ENCODE data around the gene TGM2. TPM values are rescaled to one million over a fixed set of nuclear protein-coding genes. Genes with fewer than 3 reads are reported as not detected.

Gene TGM2
- total RNA-seq, 4 donors from 2014 or later: 170 to 385 (median 212) TPM

DNA sequence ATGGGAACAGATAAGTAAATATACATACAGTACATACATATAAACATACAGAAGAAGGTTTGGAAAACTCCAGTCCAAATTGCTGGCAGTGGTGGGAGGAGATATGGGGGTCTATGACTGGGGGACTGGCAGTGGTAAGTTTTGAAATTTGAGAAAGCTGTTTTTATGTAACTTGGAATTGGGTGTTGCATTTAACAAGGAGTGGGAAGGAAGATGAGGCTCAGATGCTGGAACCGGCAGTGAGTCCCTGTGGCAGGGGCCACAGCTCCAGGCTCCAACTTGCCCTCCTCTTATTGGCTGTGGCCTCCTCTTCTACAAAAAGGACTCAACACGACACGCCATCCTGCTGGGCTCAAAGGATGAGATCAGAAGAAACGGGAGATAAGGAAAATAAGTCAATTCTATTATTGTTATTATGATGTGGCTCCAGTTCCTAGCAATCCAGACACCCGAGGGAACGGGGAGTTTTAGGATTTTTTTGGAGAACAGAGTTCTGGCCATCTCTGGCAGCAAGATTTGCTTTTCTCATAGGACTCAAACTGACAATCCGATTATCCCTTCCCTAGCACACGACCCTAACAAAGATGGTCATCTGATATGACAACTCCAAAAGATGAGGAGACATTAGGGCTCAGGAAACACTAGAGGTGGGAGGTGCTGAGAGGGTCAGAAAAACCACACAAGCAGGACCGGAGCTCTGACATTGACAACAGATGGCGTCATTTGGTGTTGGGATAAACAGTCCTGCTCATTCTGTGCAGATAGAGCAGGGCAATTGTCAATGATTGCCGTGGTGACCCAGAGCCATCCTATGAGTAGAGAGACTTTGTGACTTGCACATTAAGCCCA, 6.0 kb upstream of the TGM2 start:
- TF ChIP-seq EP300 (IDR thresholded peaks at IDR 0.05) (no peak), POLR2A (IDR thresholded peaks at IDR 0.05; ENCODE audit: low read depth) (no peak), POLR2AphosphoS5 (IDR thresholded peaks at IDR 0.05) (no peak)
- TF ChIP-seq, protein P1, sequence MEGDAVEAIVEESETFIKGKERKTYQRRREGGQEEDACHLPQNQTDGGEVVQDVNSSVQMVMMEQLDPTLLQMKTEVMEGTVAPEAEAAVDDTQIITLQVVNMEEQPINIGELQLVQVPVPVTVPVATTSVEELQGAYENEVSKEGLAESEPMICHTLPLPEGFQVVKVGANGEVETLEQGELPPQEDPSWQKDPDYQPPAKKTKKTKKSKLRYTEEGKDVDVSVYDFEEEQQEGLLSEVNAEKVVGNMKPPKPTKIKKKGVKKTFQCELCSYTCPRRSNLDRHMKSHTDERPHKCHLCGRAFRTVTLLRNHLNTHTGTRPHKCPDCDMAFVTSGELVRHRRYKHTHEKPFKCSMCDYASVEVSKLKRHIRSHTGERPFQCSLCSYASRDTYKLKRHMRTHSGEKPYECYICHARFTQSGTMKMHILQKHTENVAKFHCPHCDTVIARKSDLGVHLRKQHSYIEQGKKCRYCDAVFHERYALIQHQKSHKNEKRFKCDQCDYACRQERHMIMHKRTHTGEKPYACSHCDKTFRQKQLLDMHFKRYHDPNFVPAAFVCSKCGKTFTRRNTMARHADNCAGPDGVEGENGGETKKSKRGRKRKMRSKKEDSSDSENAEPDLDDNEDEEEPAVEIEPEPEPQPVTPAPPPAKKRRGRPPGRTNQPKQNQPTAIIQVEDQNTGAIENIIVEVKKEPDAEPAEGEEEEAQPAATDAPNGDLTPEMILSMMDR (IDR thresholded peaks at IDR 0.05): no peak
- Histone ChIP-seq H3K4me3 (no peak overlapping the region), H3K36me3 (no peaks in the 10 kb centered on the region), H3K4me1 (peaks cover 27 to 42% (median 38%) of the 10 kb centered on the region in 4 donors), H3K27ac (replicated peaks in 1 of 4) (peak overlapping the region in 3 of 4 donors; percentile 7 to 40 (median 18)), H3K9me3 (no peaks in the 10 kb centered on the region), H3K27me3 (no peaks in the 10 kb centered on the region)
- 69% methylated on average over 11 of the region's 11 CpGs for WGBS
- intact Hi-C loops (cut with DNase I): no loop called here
- no peak for DNase-seq (ENCODE audit: extremely low spot score)

DNA sequence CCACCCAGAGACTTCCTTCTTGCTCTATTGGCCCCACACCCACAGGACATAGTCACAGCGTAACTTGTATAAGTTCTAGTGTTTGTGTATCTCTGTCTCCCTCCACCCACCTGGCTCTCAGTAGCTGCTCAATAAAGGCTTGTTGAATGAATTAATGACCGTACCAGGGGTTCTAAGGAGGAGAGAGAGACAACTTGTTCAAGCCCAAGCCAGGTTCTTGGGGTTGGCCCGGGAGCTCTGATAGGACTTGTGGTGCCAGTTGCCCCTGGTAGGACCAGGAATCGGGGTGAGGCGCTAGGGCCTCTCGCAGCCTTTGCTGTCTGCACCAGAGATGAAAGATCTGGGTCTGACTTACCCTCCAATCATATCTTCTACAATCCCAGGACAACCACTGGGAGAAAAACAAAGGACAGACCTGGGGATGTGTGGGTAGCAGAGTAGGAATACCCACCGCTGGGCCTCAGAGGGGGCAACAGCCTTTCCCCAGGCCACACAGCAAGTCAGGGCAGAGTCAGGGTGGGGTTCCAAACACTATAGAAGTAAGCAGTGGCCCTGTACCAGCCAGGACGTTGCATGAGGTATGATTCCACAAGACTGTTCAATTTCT, 5.3 kb upstream of the TGM2 start:
- Histone ChIP-seq H3K27ac (replicated peaks in 1 of 4) (peak overlapping the region in 2 of 4 donors; percentile 7 to 17), H3K36me3 (no peaks in the 10 kb centered on the region), H3K4me3 (no peak overlapping the region), H3K4me1 (peaks cover 27 to 49% (median 45%) of the 10 kb centered on the region in 4 donors), H3K9me3 (no peaks in the 10 kb centered on the region), H3K27me3 (no peaks in the 10 kb centered on the region)
- DNase-seq (ENCODE audit: extremely low spot score): no peak
- TF ChIP-seq EP300 (IDR thresholded peaks at IDR 0.05): no peak
- TF ChIP-seq POLR2A (IDR thresholded peaks at IDR 0.05; ENCODE audit: low read depth): no peak
- TF ChIP-seq, protein P1 (IDR thresholded peaks at IDR 0.05): no peak
- TF ChIP-seq POLR2AphosphoS5 (IDR thresholded peaks at IDR 0.05): no peak
- 75% methylated on average over 8 of the region's 8 CpGs for WGBS
- intact Hi-C loops (cut with DNase I): no loop called here

DNA sequence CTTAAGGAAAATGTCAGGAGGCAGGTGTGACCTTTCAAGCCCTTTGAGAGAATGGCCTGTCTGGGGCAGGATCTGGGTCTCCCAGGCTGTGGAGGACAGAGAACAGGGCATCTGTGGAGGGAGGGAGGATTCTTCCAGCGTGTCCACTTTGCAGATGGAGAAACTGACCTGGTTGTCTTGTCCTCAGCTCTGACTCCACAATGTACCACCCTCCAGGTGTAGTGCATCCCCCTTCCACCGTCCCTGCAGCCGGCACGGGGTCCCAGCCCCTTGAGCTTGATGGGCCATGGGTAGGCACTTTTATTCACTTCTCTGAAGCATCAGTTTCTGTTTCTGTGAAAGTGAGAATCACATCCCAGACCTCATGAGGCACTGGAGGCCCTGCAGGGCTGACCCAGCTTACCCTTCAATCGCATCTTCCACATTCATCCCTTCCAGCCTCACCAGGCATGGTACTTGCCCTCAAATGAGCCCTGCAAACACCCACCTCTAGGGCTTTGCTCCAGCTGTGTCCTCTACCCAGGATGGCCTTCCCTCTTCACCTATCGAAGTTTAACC, 4.6 kb upstream of the TGM2 start:
- WGBS: 91% methylated on average over 6 of the region's 6 CpGs
- DNase-seq (ENCODE audit: extremely low spot score): no peak
- Histone ChIP-seq H3K4me1 (peaks cover 27 to 56% (median 51%) of the 10 kb centered on the region in 4 donors), H3K27me3 (no peaks in the 10 kb centered on the region), H3K9me3 (no peaks in the 10 kb centered on the region), H3K36me3 (no peaks in the 10 kb centered on the region), H3K4me3 (no peak overlapping the region), H3K27ac (replicated peaks in 1 of 4) (peak overlapping the region in 2 of 4 donors; percentile 20 to 42)
- intact Hi-C loops (cut with DNase I): loop anchor here (5.0 kb wide), 2 partner anchors 53 to 112 kb away; no protein-coding TSS in a partner anchor
- no peak for TF ChIP-seq POLR2A (IDR thresholded peaks at IDR 0.05; ENCODE audit: low read depth)
- TF ChIP-seq EP300 (IDR thresholded peaks at IDR 0.05): no peak
- no peak for TF ChIP-seq POLR2AphosphoS5 (IDR thresholded peaks at IDR 0.05)
- TF ChIP-seq, protein P1 (IDR thresholded peaks at IDR 0.05): no peak

DNA sequence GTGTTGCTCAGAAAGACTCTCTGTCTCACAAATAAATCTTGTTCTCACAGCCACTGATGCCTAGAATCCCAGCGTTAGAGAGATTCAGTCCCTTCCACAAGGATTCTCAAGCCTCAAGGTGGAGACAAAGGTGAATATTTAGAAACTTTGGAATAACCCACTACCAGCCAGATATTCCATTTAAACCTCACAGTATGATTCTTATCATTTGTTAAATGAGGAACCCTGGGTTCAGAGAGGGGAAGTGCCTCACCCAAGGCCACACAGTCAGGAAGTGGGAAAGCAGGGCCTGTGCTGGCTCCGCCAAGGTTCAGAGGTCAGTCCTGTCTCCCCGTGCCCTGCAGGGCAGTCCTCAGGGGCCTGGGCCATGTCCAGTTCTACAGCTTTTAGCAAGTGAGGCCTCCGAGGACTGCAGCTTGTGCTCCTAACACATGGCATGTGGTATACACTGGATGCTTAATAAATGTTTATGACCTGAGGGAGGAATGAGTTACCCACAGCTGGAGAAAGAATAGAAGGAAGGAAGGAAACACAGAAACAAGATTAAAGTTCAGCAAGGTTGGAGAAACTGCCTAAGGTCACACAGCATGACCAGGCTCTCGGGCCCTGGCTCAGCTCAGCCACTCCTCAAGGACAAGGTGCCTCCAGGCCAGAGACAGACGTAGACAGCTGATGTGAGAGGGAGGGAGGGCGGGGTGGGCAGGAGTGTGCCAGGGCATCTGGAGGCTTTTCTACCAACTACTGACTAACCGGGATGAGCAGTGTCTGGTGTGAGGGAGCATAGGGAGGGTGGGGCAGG, 3.9 kb upstream of the TGM2 start:
- 70% methylated on average over 6 of the region's 8 CpGs for WGBS
- Histone ChIP-seq H3K36me3 (no peaks in the 10 kb centered on the region), H3K9me3 (no peaks in the 10 kb centered on the region), H3K27ac (replicated peaks in 1 of 4) (peak overlapping the region; percentile 20 to 42 (median 30)), H3K4me1 (peaks cover 28 to 63% (median 58%) of the 10 kb centered on the region in 4 donors), H3K27me3 (no peaks in the 10 kb centered on the region), H3K4me3 (no peak overlapping the region)
- no peak for TF ChIP-seq EP300 (IDR thresholded peaks at IDR 0.05)
- TF ChIP-seq, protein P1 (IDR thresholded peaks at IDR 0.05): no peak
- no peak for TF ChIP-seq POLR2A (IDR thresholded peaks at IDR 0.05; ENCODE audit: low read depth)
- no peak for TF ChIP-seq POLR2AphosphoS5 (IDR thresholded peaks at IDR 0.05)
- intact Hi-C loops (cut with DNase I): loop anchor here (5.0 kb wide), 2 partner anchors 53 to 112 kb away; no protein-coding TSS in a partner anchor
- no peak for DNase-seq (ENCODE audit: extremely low spot score)

Data from esophagus muscularis mucosa (tissue), 4 donors.